K562 (cell line): ENCODE measurements around the gene UNC5C. TPM values are rescaled to one million over a fixed set of nuclear protein-coding genes. Genes with fewer than 3 reads are reported as not detected.

Experiments
- ATAC-seq: fragments of 200-7000 bp; cut with Tn5 transposase; 3 replicates; pipeline ENCODE4 v1.9.1; 2020; ENCODE audit warnings: moderate library complexity
- BruUV-seq: library from RNA; stranded (reverse); fragments of 400-500 nt; replicated peaks from 2 replicates; lab custom pipeline; 2021; lab: Mats Ljungman, UMichigan
- CTCF ChIA-PET: fragments of 300-600 bp; formaldehyde crosslinking; extraction: SDS; loops from one replicate; lab custom pipeline; 2021; ENCODE audit warnings: low intra/inter-chr PET ratio; lab: Yijun Ruan, JAX
- POLR2A ChIA-PET: fragments of 300-600, 350-650 bp; sonication (Branson Sonifier 250); formaldehyde crosslinking; extraction: SDS; loops from one replicate; lab custom pipeline; 2021; ENCODE audit warnings: antibody characterized with exemption, inconsistent platforms; lab: Yijun Ruan, JAX
- DNase-seq, 4 experiments: peaks; one replicate each; pipeline versions ENCODE4 v3.0.0 to v3.0.0-alpha.2; 2011 to 2018; ENCODE audit warnings: low spot score in 3 of 4, mixed read lengths in 3 of 4; ENCODE audit errors: extremely low read depth in 1 of 4
- FAIRE-seq: peaks from 2 replicates; lab custom pipeline; 2011; peaks lifted over from hg19 to GRCh38; lab: Jason Lieb, UNC
- H2AFZ ChIP-seq: 2 replicates; pipeline ENCODE4 v1.6.0; 2011; ENCODE audit warnings: low read depth, low read length, control low read depth, inconsistent platforms
- H3K27ac ChIP-seq: fragments of 200-600 bp; 3 replicates; pipeline ENCODE4 v1.8.0; 2011; ENCODE audit warnings: low read depth, mild to moderate bottlenecking, control low read depth, inconsistent platforms, low read length, moderate library complexity, mixed read lengths; ENCODE audit errors: extremely low read depth
- H3K27me3 ChIP-seq, 2 experiments: fragments of 300-600 bp in 1 of 2; 2 replicates in 1 of 2; 3 replicates in 1 of 2; pipeline versions ENCODE4 v1.6.0 to v1.8.0; 2011; ENCODE audit warnings: inconsistent platforms in 2 of 2, low read length in 2 of 2, mild to moderate bottlenecking in 1 of 2, mixed read lengths in 1 of 2, moderate library complexity in 1 of 2; ENCODE audit not compliant: control insufficient read depth in 2 of 2, insufficient read depth in 2 of 2
- H3K36me3 ChIP-seq: fragments of 300-600 bp; 3 replicates; pipeline ENCODE4 v1.8.0; 2011; ENCODE audit warnings: mild to moderate bottlenecking, low read length, inconsistent platforms; ENCODE audit not compliant: control insufficient read depth, insufficient read depth
- H3K4me1 ChIP-seq, 2 experiments: fragments of 200-600 bp in 1 of 2; replicated peaks in 1 of 2; 2 replicates in 1 of 2; 3 replicates in 1 of 2; pipeline versions ENCODE4 v1.5.1 to v1.8.0; 2011; ENCODE audit warnings: inconsistent platforms in 2 of 2, low read length in 2 of 2, mild to moderate bottlenecking in 1 of 2, mixed read lengths in 1 of 2, moderate library complexity in 1 of 2; ENCODE audit not compliant: control insufficient read depth in 2 of 2, insufficient read depth in 2 of 2
- H3K4me2 ChIP-seq: 2 replicates; pipeline ENCODE4 v1.6.1; 2011; ENCODE audit warnings: low read length, control low read depth, inconsistent platforms, mixed read lengths; ENCODE audit not compliant: insufficient read depth
- H3K4me3 ChIP-seq: fragments of 200-600 bp; sonication (generic), shearing (Covaris generic); 2 replicates; pipeline ENCODE4 v1.5.1; 2016; ENCODE audit warnings: control low read depth, inconsistent platforms
- H3K79me2 ChIP-seq: fragments of 200-600 bp; 3 replicates; pipeline ENCODE4 v1.8.0; 2011; ENCODE audit warnings: low read length, inconsistent platforms; ENCODE audit not compliant: control insufficient read depth, insufficient read depth
- H3K9ac ChIP-seq, 2 experiments: 2 replicates each; pipeline versions ENCODE4 v1.6.0 to v1.6.1; 2011; ENCODE audit warnings: low read depth in 2 of 2, low read length in 2 of 2, control low read depth in 1 of 2, inconsistent platforms in 1 of 2, mild to moderate bottlenecking in 1 of 2, mixed read lengths in 1 of 2; ENCODE audit not compliant: insufficient read depth in 1 of 2
- H3K9me1 ChIP-seq: one replicate; pipeline ENCODE4 v1.6.0; 2011; ENCODE audit warnings: inconsistent platforms, mild to moderate bottlenecking, low read length, moderate library complexity; ENCODE audit not compliant: control insufficient read depth, insufficient read depth
- H3K9me3 ChIP-seq: replicated peaks from 2 replicates; pipeline ENCODE4 v1.5.1; 2011; ENCODE audit warnings: low read depth, low read length, inconsistent platforms; ENCODE audit not compliant: control insufficient read depth, insufficient read depth
- H4K20me1 ChIP-seq: replicated peaks from 2 replicates; pipeline ENCODE4 v1.6.1; 2011; ENCODE audit warnings: low read length, inconsistent platforms, mixed read lengths; ENCODE audit not compliant: control insufficient read depth, insufficient read depth
- EZH2 ChIP-seq: IDR thresholded peaks from 2 replicates; pipeline ENCODE4 v1.6.1; 2012; ENCODE audit warnings: low read depth, mild to moderate bottlenecking, inconsistent platforms, low read length, borderline replicate concordance
- GABPA ChIP-seq: fragments of 200-800 bp; sonication (Bioruptor generic); conservative IDR thresholded peaks from 2 replicates; pipeline ENCODE4 v1.6.1; 2016; ENCODE audit warnings: low read depth, missing genetic modification characterization, missing compliant biosample characterization
- HOXB6 ChIP-seq: fragments of 250-450 bp; sonication (Bioruptor Pico); IDR thresholded peaks from 2 replicates; pipeline ENCODE4 v1.5.1; 2022; ENCODE audit warnings: mild to moderate bottlenecking, borderline replicate concordance
- IRF9 ChIP-seq: fragments of 450-650 bp; IDR thresholded peaks from 2 replicates; pipeline ENCODE4 v1.6.1; 2016; ENCODE audit warnings: missing biosample characterization, missing genetic modification characterization
- MECOM ChIP-seq: fragments of 250-450 bp; sonication (Bioruptor Pico); IDR thresholded peaks from 2 replicates; pipeline ENCODE4 v1.8.0; 2022; ENCODE audit warnings: inconsistent platforms
- MEIS2 ChIP-seq: fragments of 450-650 bp; IDR thresholded peaks from 2 replicates; pipeline ENCODE4 v1.6.1; 2014; ENCODE audit warnings: mild to moderate bottlenecking; ENCODE audit not compliant: partially characterized antibody
- PKNOX1 ChIP-seq: fragments of 450-650 bp; IDR thresholded peaks from 2 replicates; pipeline ENCODE4 v1.6.1; 2016
- POLR2B ChIP-seq: fragments of 450-650 bp; IDR thresholded peaks from 2 replicates; pipeline ENCODE4 v1.6.1; 2018; ENCODE audit warnings: low read depth; ENCODE audit not compliant: partially characterized antibody
- SOX6 ChIP-seq: fragments of 450-650 bp; IDR thresholded peaks from 2 replicates; pipeline ENCODE4 v1.6.1; 2014; ENCODE audit warnings: mild to moderate bottlenecking
- SPI1 ChIP-seq: IDR thresholded peaks from 2 replicates; pipeline ENCODE4 v1.6.1; 2011; ENCODE audit warnings: low read depth, low read length, control low read depth, borderline replicate concordance
- TFE3 ChIP-seq: fragments of 450-650 bp; formaldehyde crosslinking; IDR thresholded peaks from 2 replicates; pipeline ENCODE4 v1.4.0; 2020; ENCODE audit warnings: mild to moderate bottlenecking, mixed read lengths
- ZC3H11A ChIP-seq: IDR thresholded peaks from 2 replicates; pipeline ENCODE4 v1.6.1; 2012; ENCODE audit warnings: low read depth, low read length, improper control_type of control experiment
- ZNF175 ChIP-seq: fragments of 200-800 bp; sonication (Bioruptor generic); IDR thresholded peaks from 2 replicates; pipeline ENCODE4 v1.6.1; 2016; ENCODE audit warnings: low read depth, mild to moderate bottlenecking, missing genetic modification characterization, missing compliant biosample characterization
- ZNF740 ChIP-seq, 3 experiments: fragments of 200-800 bp in 1 of 3; sonication (Bioruptor generic) in 1 of 3; sonication (generic) in 1 of 3; formaldehyde crosslinking in 1 of 3; IDR thresholded peaks; 2 replicates each; pipeline versions ENCODE4 v1.6.1 to v1.8.0; 2016 to 2022; ENCODE audit warnings: mild to moderate bottlenecking in 2 of 3, missing compliant biosample characterization in 2 of 3, missing genetic modification characterization in 2 of 3, missing genetic modification reagents in 1 of 3
- WGBS: fragments of 100-300 bp; shearing (Covaris generic); methylation state at CpG from one replicate; pipeline ENCODE4 v1.1.6; 2016; ENCODE audit warnings: low coverage, mixed read lengths; ENCODE audit not compliant: insufficient coverage; ENCODE audit errors: missing lambda C conversion rate; 5-methylcytosine and 5-hydroxymethylcytosine counted together
- in situ Hi-C: fragments of 300-500 bp; cut with MboI; formaldehyde crosslinking; loops from 4 replicates; pipeline ENCODE4 v1.15.0; 2018; ENCODE audit warnings: inconsistent platforms, mixed read lengths
- intact Hi-C: fragments of 100-400 bp; cut with micrococcal nuclease; formaldehyde crosslinking; loops from 2 replicates; pipeline ENCODE4 v1.14.2; 2022
- polyA plus RNA-seq, 8 experiments: library from polyadenylated mRNA; depleted of rRNA in 4 of 8; stranded (reverse) in 5 of 8; unstranded in 3 of 8; fragments of >200 nt; fragmentation: Nextera tagmentation in 2 of 8; fragmentation: Illumina TruSeq in 1 of 8; extraction: Ambion mirVana in 2 of 8; extraction: Trizol in 1 of 8; gene quantifications; 2 replicates each; pipeline versions ENCODE4 v1.2.1 to v1.2.3, GENCODE V29; 2011 to 2014; ENCODE audit warnings: inconsistent platforms in 1 of 8, missing spikeins in 1 of 8
- total RNA-seq, 7 experiments: library from RNA; depleted of rRNA in 6 of 7; stranded (reverse); fragments of >200 nt in 6 of 7; fragmentation: Illumina TruSeq in 2 of 7; extraction: Trizol in 2 of 7; gene quantifications; 2 replicates each; pipeline versions ENCODE4 v1.2.1 to v1.2.3, GENCODE V29; 2011 to 2021; ENCODE audit warnings: low replicate concordance in 1 of 7

Gene UNC5C
- total and polyA plus RNA-seq, 9 of the 15 experiments (the other 6 are each of a cell fraction or from before 2014, with no cell fraction given), result under 0.01 to 0.10 (median 0.03) TPM; not detected in 1

- no peaks in the 10 kb centered on the region for H3K9me1 ChIP-seq
- no peak overlapping the region for H3K9ac ChIP-seq
- H3K4me3 ChIP-seq, result no peak overlapping the region
- H4K20me1 ChIP-seq, result no peaks in the 10 kb centered on the region
- BruUV-seq, result no TSS peak
- FAIRE-seq, result peak; percentile 52
- in situ Hi-C loops (no loop called here), intact Hi-C loops (loop anchor here (5.0 kb wide), 1 partner anchor 40 kb away; no protein-coding TSS in a partner anchor)
- 43% methylated on average over 2 of the region's 2 CpGs for WGBS
- ChIA-PET POLR2A (no interaction called here), CTCF (no interaction called here)
- H3K79me2 ChIP-seq, result no peaks in the 10 kb centered on the region
- DNase-seq, result no peak
- no peaks in the 10 kb centered on the region; a peak in 2 of 5 replicates for H3K27me3 ChIP-seq
- H3K9me3 ChIP-seq, result no peaks in the 10 kb centered on the region
- no peaks in the 10 kb centered on the region for H3K36me3 ChIP-seq
- ATAC-seq, result peak; percentile 72
- no peak overlapping the region for H3K4me2 ChIP-seq
- H3K4me1 ChIP-seq, result peaks cover 0 to 12% of the 10 kb centered on the region in 2 experiments; a peak in 2 of 5 replicates
- no peak overlapping the region for H3K27ac ChIP-seq
- H2AFZ ChIP-seq, result peak overlapping the region; percentile 38; the same call in 1 of the 2 replicates
- TF ChIP-seq HOXB6 (CRISPR knock-in tag), result no peak
- TF ChIP-seq MEIS2, result peak; percentile 70
- TF ChIP-seq PKNOX1, result peak; percentile 77
- TF ChIP-seq POLR2B, result no peak
- TF ChIP-seq EZH2, result no peak
- no peak for TF ChIP-seq ZC3H11A
- TF ChIP-seq SPI1, result 0 out of 2 replicates have a peak, but pooled peaks have one; percentile 8
- no peak for TF ChIP-seq SOX6
- TF ChIP-seq ZNF175 (CRISPR knock-in tag), result no peak
- no peak for TF ChIP-seq GABPA (tag)
- TF ChIP-seq IRF9, result no peak
- TF ChIP-seq ZNF740 (CRISPR knock-in tag; IDR thresholded peaks at IDR 0.05), result no peak
- no peak for TF ChIP-seq ZNF740 (tag; IDR thresholded peaks at IDR 0.05)
- TF ChIP-seq TFE3 (CRISPR knock-in tag), result no peak
- no peak for TF ChIP-seq MECOM
These were observed 331.6 kb downstream of the UNC5C start for GRCh38 chr4:95217197-95217596.
